Astrocyte (in vitro differentiated cells and primary cell): ENCODE results near the gene PRAMEF20. TPM values are rescaled to one million over a fixed set of nuclear protein-coding genes. Genes with fewer than 3 reads are reported as not detected.
"Not testable (repeated sequence)": the region's sequence is repeated elsewhere in the genome, so short reads cannot be mapped to it uniquely, and the experiment has no call there.

ENCODE experiments used
- DNase-seq: peaks from one replicate; pipeline ENCODE4 v3.0.0-alpha.2; 2010; ENCODE audit warnings: low read depth
- FAIRE-seq: peaks from 2 replicates; lab custom pipeline; 2011; peaks lifted over from hg19 to GRCh38; lab: Jason Lieb, UNC
- H2AFZ ChIP-seq: 2 replicates; pipeline ENCODE4 v1.6.0; 2012; ENCODE audit warnings: low read depth, low read length, inconsistent platforms
- H3K27ac ChIP-seq: 2 replicates; pipeline ENCODE4 v1.5.1; 2011; ENCODE audit warnings: low read depth, low read length, inconsistent platforms
- H3K27me3 ChIP-seq: 2 replicates; pipeline ENCODE4 v1.6.0; 2011; ENCODE audit warnings: low read length, inconsistent platforms; ENCODE audit not compliant: insufficient read depth
- H3K36me3 ChIP-seq: 2 replicates; pipeline ENCODE4 v1.5.1; 2011; ENCODE audit warnings: low read length, inconsistent platforms; ENCODE audit not compliant: insufficient read depth
- H3K4me1 ChIP-seq: 2 replicates; pipeline ENCODE4 v1.5.1; 2011; ENCODE audit warnings: low read length, inconsistent platforms; ENCODE audit not compliant: insufficient read depth
- H3K4me2 ChIP-seq: 2 replicates; pipeline ENCODE4 v1.6.0; 2012; ENCODE audit warnings: low read length, inconsistent platforms
- H3K4me3 ChIP-seq: 2 replicates; pipeline ENCODE4 v1.5.1; 2011; ENCODE audit warnings: low read depth, mild to moderate bottlenecking, low read length, inconsistent platforms; ENCODE audit not compliant: insufficient read depth
- H3K79me2 ChIP-seq: 2 replicates; pipeline ENCODE4 v1.6.0; 2012; ENCODE audit warnings: mild to moderate bottlenecking, low read length, inconsistent platforms; ENCODE audit not compliant: insufficient read depth
- H3K9ac ChIP-seq: 2 replicates; pipeline ENCODE4 v1.6.0; 2012; ENCODE audit warnings: mild to moderate bottlenecking, low read length, inconsistent platforms
- H3K9me3 ChIP-seq: 2 replicates; pipeline ENCODE4 v1.5.1; 2012; ENCODE audit warnings: low read depth, mild to moderate bottlenecking, low read length, inconsistent platforms; ENCODE audit not compliant: insufficient read depth
- H4K20me1 ChIP-seq: 2 replicates; pipeline ENCODE4 v1.6.0; 2012; ENCODE audit warnings: low read length, inconsistent platforms; ENCODE audit not compliant: insufficient read depth
- H3K27ac Mint-ChIP-seq: one replicate; pipeline ENCODE4 v1.8.0; 2021; ENCODE audit warnings: mild to moderate bottlenecking, mixed read lengths; ENCODE audit not compliant: unreplicated experiment
- H3K27me3 Mint-ChIP-seq: one replicate; pipeline ENCODE4 v1.8.0; 2021; ENCODE audit warnings: low read depth, mixed read lengths; ENCODE audit not compliant: unreplicated experiment
- H3K36me3 Mint-ChIP-seq: one replicate; pipeline ENCODE4 v1.8.0; 2021; ENCODE audit warnings: low read depth, mixed read lengths; ENCODE audit not compliant: unreplicated experiment
- H3K4me1 Mint-ChIP-seq: one replicate; pipeline ENCODE4 v1.8.0; 2021; ENCODE audit warnings: low read depth, mixed read lengths; ENCODE audit not compliant: unreplicated experiment
- H3K4me3 Mint-ChIP-seq: one replicate; pipeline ENCODE4 v1.8.0; 2021; ENCODE audit warnings: mild to moderate bottlenecking, moderate library complexity, mixed read lengths; ENCODE audit not compliant: unreplicated experiment
- H3K9me3 Mint-ChIP-seq: one replicate; pipeline ENCODE4 v1.8.0; 2021; ENCODE audit warnings: mild to moderate bottlenecking, mixed read lengths; ENCODE audit not compliant: unreplicated experiment
- CTCF ChIP-seq: IDR thresholded peaks from 2 replicates; pipeline ENCODE4 v1.5.1; 2011; ENCODE audit warnings: low read depth, mild to moderate bottlenecking, inconsistent platforms, low read length, moderate library complexity; ENCODE audit not compliant: insufficient read depth
- EZH2 ChIP-seq: IDR thresholded peaks from 2 replicates; pipeline ENCODE4 v1.6.1; 2012; ENCODE audit warnings: mild to moderate bottlenecking, low read length, inconsistent platforms; ENCODE audit not compliant: insufficient read depth
- total RNA-seq: library from RNA; stranded (reverse); gene quantifications from 2 replicates; pipeline ENCODE4 v1.2.1, GENCODE V29; 2021

PRAMEF20 gene
- total RNA-seq, 1 donor from 2014 or later, result not detected

GRCh38 chr1:13435458-13435857, 25.2 kb downstream of the PRAMEF20 start:
- H3K4me3 Mint-ChIP-seq, result no peak overlapping the region
- no peak overlapping the region for H3K27ac ChIP-seq
- no peaks in the 10 kb centered on the region for H4K20me1 ChIP-seq
- no peak for DNase-seq
- no peak overlapping the region for H3K4me2 ChIP-seq
- H3K9me3 Mint-ChIP-seq, result peaks cover 18% of the 10 kb centered on the region
- H3K9me3 ChIP-seq, result peaks cover 2% of the 10 kb centered on the region
- H3K27ac Mint-ChIP-seq, result no peak overlapping the region
- no peak overlapping the region for H3K4me3 ChIP-seq
- no peak for FAIRE-seq
- no peaks in the 10 kb centered on the region for H3K4me1 Mint-ChIP-seq
- no peaks in the 10 kb centered on the region for H3K79me2 ChIP-seq
- no peak overlapping the region for H3K9ac ChIP-seq
- H3K4me1 ChIP-seq, result no peaks in the 10 kb centered on the region
- TF ChIP-seq EZH2 (no peak), CTCF (no peak)
- H2AFZ ChIP-seq, result no peak overlapping the region
- H3K36me3 ChIP-seq, result no peaks in the 10 kb centered on the region
- no peaks in the 10 kb centered on the region for H3K27me3 Mint-ChIP-seq
- no peaks in the 10 kb centered on the region for H3K36me3 Mint-ChIP-seq
- H3K27me3 ChIP-seq, result no peaks in the 10 kb centered on the region

- not testable (repeated sequence) for H3K4me2 ChIP-seq, H3K27me3 ChIP-seq, H3K79me2 ChIP-seq, H4K20me1 ChIP-seq, H3K27ac ChIP-seq, H3K36me3 ChIP-seq, H3K36me3 Mint-ChIP-seq, H3K27ac Mint-ChIP-seq, H3K9ac ChIP-seq, H2AFZ ChIP-seq, H3K4me3 Mint-ChIP-seq, H3K4me1 ChIP-seq, H3K9me3 ChIP-seq, FAIRE-seq, H3K4me1 Mint-ChIP-seq, H3K4me3 ChIP-seq, DNase-seq, H3K27me3 Mint-ChIP-seq
- H3K9me3 Mint-ChIP-seq, result peaks cover 12% of the 10 kb centered on the region
These were observed 29.0 kb downstream of the PRAMEF20 start for GRCh38 chr1:13439104-13439783.

DNA sequence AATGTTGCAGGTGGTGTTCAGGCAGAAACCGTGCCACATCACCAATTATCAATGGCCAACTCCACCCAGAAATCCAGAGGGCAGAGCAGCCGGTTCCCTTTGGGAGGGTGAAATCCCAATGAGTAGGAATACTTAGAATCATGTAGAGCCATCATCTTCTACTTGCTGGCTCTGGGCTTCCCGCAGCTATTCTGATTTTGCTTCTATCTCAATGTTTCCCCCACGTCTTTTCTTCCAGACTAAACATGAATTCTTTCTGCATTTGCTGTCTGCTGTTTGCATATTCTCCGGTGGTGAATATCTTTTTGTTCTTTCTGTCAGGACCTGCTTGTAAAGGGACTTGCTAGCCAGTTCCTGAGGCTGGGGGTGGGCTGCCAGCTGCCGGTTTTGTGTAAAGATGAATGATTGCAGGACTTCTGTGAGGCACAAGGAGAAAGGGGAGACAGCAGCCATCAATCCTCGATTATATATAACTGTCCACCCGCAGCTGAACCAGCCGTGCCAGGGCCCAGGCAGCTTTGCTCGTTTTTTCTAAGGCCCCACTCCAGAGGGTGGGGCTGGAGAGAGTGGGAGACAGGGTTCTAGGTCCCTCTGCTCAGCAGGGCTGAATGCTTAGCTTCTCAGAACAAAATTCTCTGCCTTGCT, 33.2 kb downstream of the PRAMEF20 start:
- no peaks in the 10 kb centered on the region for H3K79me2 ChIP-seq
- no peaks in the 10 kb centered on the region for H3K9me3 ChIP-seq
- no peak overlapping the region for H3K27ac ChIP-seq
- no peaks in the 10 kb centered on the region for H3K4me1 ChIP-seq
- TF ChIP-seq CTCF, result no peak
- no peak for TF ChIP-seq EZH2
- no peaks in the 10 kb centered on the region for H3K36me3 Mint-ChIP-seq
- H3K9ac ChIP-seq, result no peak overlapping the region
- H3K4me3 Mint-ChIP-seq, result no peak overlapping the region
- no peak overlapping the region for H2AFZ ChIP-seq
- DNase-seq, result peak; percentile 6
- no peaks in the 10 kb centered on the region for H4K20me1 ChIP-seq
- no peak overlapping the region for H3K4me3 ChIP-seq
- no peaks in the 10 kb centered on the region for H3K27me3 Mint-ChIP-seq
- no peak for FAIRE-seq
- no peaks in the 10 kb centered on the region for H3K27me3 ChIP-seq
- H3K36me3 ChIP-seq, result no peaks in the 10 kb centered on the region
- peaks cover 8% of the 10 kb centered on the region for H3K9me3 Mint-ChIP-seq
- no peak overlapping the region for H3K4me2 ChIP-seq
- H3K4me1 Mint-ChIP-seq, result no peaks in the 10 kb centered on the region
- no peak overlapping the region for H3K27ac Mint-ChIP-seq
